K562 (cell line): ENCODE data around the gene CXCL17. TPM values are rescaled to one million over a fixed set of nuclear protein-coding genes. Genes with fewer than 3 reads are reported as not detected.

Experiments used
- ATAC-seq: fragments of 200-7000 bp; cut with Tn5 transposase; 3 replicates; pipeline ENCODE4 v1.9.1; 2020; ENCODE audit warnings: moderate library complexity
- BruUV-seq: library from RNA; stranded (reverse); fragments of 400-500 nt; replicated peaks from 2 replicates; lab custom pipeline; 2021; lab: Mats Ljungman, UMichigan
- CTCF ChIA-PET: fragments of 300-600 bp; formaldehyde crosslinking; extraction: SDS; loops from one replicate; lab custom pipeline; 2021; ENCODE audit warnings: low intra/inter-chr PET ratio; lab: Yijun Ruan, JAX
- POLR2A ChIA-PET: fragments of 300-600, 350-650 bp; sonication (Branson Sonifier 250); formaldehyde crosslinking; extraction: SDS; loops from one replicate; lab custom pipeline; 2021; ENCODE audit warnings: antibody characterized with exemption, inconsistent platforms; lab: Yijun Ruan, JAX
- DNase-seq, 4 experiments: peaks; one replicate each; pipeline versions ENCODE4 v3.0.0 to v3.0.0-alpha.2; 2011 to 2018; ENCODE audit warnings: low spot score in 3 of 4, mixed read lengths in 3 of 4; ENCODE audit errors: extremely low read depth in 1 of 4
- FAIRE-seq: peaks from 2 replicates; lab custom pipeline; 2011; peaks lifted over from hg19 to GRCh38; lab: Jason Lieb, UNC
- H2AFZ ChIP-seq: 2 replicates; pipeline ENCODE4 v1.6.0; 2011; ENCODE audit warnings: low read depth, low read length, control low read depth, inconsistent platforms
- H3K27ac ChIP-seq: fragments of 200-600 bp; 3 replicates; pipeline ENCODE4 v1.8.0; 2011; ENCODE audit warnings: low read depth, mild to moderate bottlenecking, control low read depth, inconsistent platforms, low read length, moderate library complexity, mixed read lengths; ENCODE audit errors: extremely low read depth
- H3K27me3 ChIP-seq, 2 experiments: fragments of 300-600 bp in 1 of 2; 2 replicates in 1 of 2; 3 replicates in 1 of 2; pipeline versions ENCODE4 v1.6.0 to v1.8.0; 2011; ENCODE audit warnings: inconsistent platforms in 2 of 2, low read length in 2 of 2, mild to moderate bottlenecking in 1 of 2, mixed read lengths in 1 of 2, moderate library complexity in 1 of 2; ENCODE audit not compliant: control insufficient read depth in 2 of 2, insufficient read depth in 2 of 2
- H3K36me3 ChIP-seq: fragments of 300-600 bp; 3 replicates; pipeline ENCODE4 v1.8.0; 2011; ENCODE audit warnings: mild to moderate bottlenecking, low read length, inconsistent platforms; ENCODE audit not compliant: control insufficient read depth, insufficient read depth
- H3K4me1 ChIP-seq, 2 experiments: fragments of 200-600 bp in 1 of 2; replicated peaks in 1 of 2; 2 replicates in 1 of 2; 3 replicates in 1 of 2; pipeline versions ENCODE4 v1.5.1 to v1.8.0; 2011; ENCODE audit warnings: inconsistent platforms in 2 of 2, low read length in 2 of 2, mild to moderate bottlenecking in 1 of 2, mixed read lengths in 1 of 2, moderate library complexity in 1 of 2; ENCODE audit not compliant: control insufficient read depth in 2 of 2, insufficient read depth in 2 of 2
- H3K4me2 ChIP-seq: 2 replicates; pipeline ENCODE4 v1.6.1; 2011; ENCODE audit warnings: low read length, control low read depth, inconsistent platforms, mixed read lengths; ENCODE audit not compliant: insufficient read depth
- H3K4me3 ChIP-seq: fragments of 200-600 bp; sonication (generic), shearing (Covaris generic); 2 replicates; pipeline ENCODE4 v1.5.1; 2016; ENCODE audit warnings: control low read depth, inconsistent platforms
- H3K79me2 ChIP-seq: fragments of 200-600 bp; 3 replicates; pipeline ENCODE4 v1.8.0; 2011; ENCODE audit warnings: low read length, inconsistent platforms; ENCODE audit not compliant: control insufficient read depth, insufficient read depth
- H3K9ac ChIP-seq, 2 experiments: 2 replicates each; pipeline versions ENCODE4 v1.6.0 to v1.6.1; 2011; ENCODE audit warnings: low read depth in 2 of 2, low read length in 2 of 2, control low read depth in 1 of 2, inconsistent platforms in 1 of 2, mild to moderate bottlenecking in 1 of 2, mixed read lengths in 1 of 2; ENCODE audit not compliant: insufficient read depth in 1 of 2
- H3K9me1 ChIP-seq: one replicate; pipeline ENCODE4 v1.6.0; 2011; ENCODE audit warnings: inconsistent platforms, mild to moderate bottlenecking, low read length, moderate library complexity; ENCODE audit not compliant: control insufficient read depth, insufficient read depth
- H3K9me3 ChIP-seq: replicated peaks from 2 replicates; pipeline ENCODE4 v1.5.1; 2011; ENCODE audit warnings: low read depth, low read length, inconsistent platforms; ENCODE audit not compliant: control insufficient read depth, insufficient read depth
- H4K20me1 ChIP-seq: replicated peaks from 2 replicates; pipeline ENCODE4 v1.6.1; 2011; ENCODE audit warnings: low read length, inconsistent platforms, mixed read lengths; ENCODE audit not compliant: control insufficient read depth, insufficient read depth
- ELF4 ChIP-seq: fragments of 450-650 bp; formaldehyde crosslinking; IDR thresholded peaks from 2 replicates; pipeline ENCODE4 v1.4.0; 2022; ENCODE audit warnings: missing genetic modification characterization
- MAFG ChIP-seq: fragments of 450-650 bp; conservative IDR thresholded peaks from 2 replicates; pipeline ENCODE4 v1.6.1; 2016; ENCODE audit warnings: missing genetic modification characterization, missing compliant biosample characterization
- MED1 ChIP-seq: sonication (generic); formaldehyde crosslinking; IDR thresholded peaks from 2 replicates; pipeline ENCODE4 v1.8.1; 2023; ENCODE audit warnings: missing genetic modification reagents, borderline replicate concordance
- MYBL2 ChIP-seq, 2 experiments: fragments of 450-650 bp in 1 of 2; sonication (generic) in 1 of 2; formaldehyde crosslinking in 1 of 2; IDR thresholded peaks; 2 replicates each; pipeline versions ENCODE4 v1.6.1 to v1.8.1; 2017 to 2022; ENCODE audit warnings: borderline replicate concordance in 1 of 2, inconsistent platforms in 1 of 2, low read depth in 1 of 2, mild to moderate bottlenecking in 1 of 2, missing genetic modification reagents in 1 of 2, moderate library complexity in 1 of 2
- NCOA1 ChIP-seq: fragments of 450-650 bp; IDR thresholded peaks from 2 replicates; pipeline ENCODE4 v1.6.1; 2016; ENCODE audit warnings: low read depth
- RNF2 ChIP-seq: sonication (generic); IDR thresholded peaks from 2 replicates; pipeline ENCODE4 v1.6.1; 2016
- SRSF7 ChIP-seq: fragments of 200-400 bp; formaldehyde crosslinking; optimal IDR thresholded peaks from 2 replicates; pipeline ENCODE3; 2017; ENCODE audit warnings: mild to moderate bottlenecking, low read depth, low read length
- ZNF212 ChIP-seq: fragments of 450-650 bp; formaldehyde crosslinking; IDR thresholded peaks from 2 replicates; pipeline ENCODE4 v1.4.0; 2020; ENCODE audit warnings: mild to moderate bottlenecking
- WGBS: fragments of 100-300 bp; shearing (Covaris generic); methylation state at CpG from one replicate; pipeline ENCODE4 v1.1.6; 2016; ENCODE audit warnings: low coverage, mixed read lengths; ENCODE audit not compliant: insufficient coverage; ENCODE audit errors: missing lambda C conversion rate; 5-methylcytosine and 5-hydroxymethylcytosine counted together
- in situ Hi-C: fragments of 300-500 bp; cut with MboI; formaldehyde crosslinking; loops from 4 replicates; pipeline ENCODE4 v1.15.0; 2018; ENCODE audit warnings: inconsistent platforms, mixed read lengths
- intact Hi-C: fragments of 100-400 bp; cut with micrococcal nuclease; formaldehyde crosslinking; loops from 2 replicates; pipeline ENCODE4 v1.14.2; 2022
- polyA plus RNA-seq, 8 experiments: library from polyadenylated mRNA; depleted of rRNA in 4 of 8; stranded (reverse) in 5 of 8; unstranded in 3 of 8; fragments of >200 nt; fragmentation: Nextera tagmentation in 2 of 8; fragmentation: Illumina TruSeq in 1 of 8; extraction: Ambion mirVana in 2 of 8; extraction: Trizol in 1 of 8; gene quantifications; 2 replicates each; pipeline versions ENCODE4 v1.2.1 to v1.2.3, GENCODE V29; 2011 to 2014; ENCODE audit warnings: inconsistent platforms in 1 of 8, missing spikeins in 1 of 8
- total RNA-seq, 7 experiments: library from RNA; depleted of rRNA in 6 of 7; stranded (reverse); fragments of >200 nt in 6 of 7; fragmentation: Illumina TruSeq in 2 of 7; extraction: Trizol in 2 of 7; gene quantifications; 2 replicates each; pipeline versions ENCODE4 v1.2.1 to v1.2.3, GENCODE V29; 2011 to 2021; ENCODE audit warnings: low replicate concordance in 1 of 7
- TF ChIP-seq, protein P1 (sequence below), 2 experiments: fragments of 450-650 bp in 1 of 2; sonication (generic) in 1 of 2; formaldehyde crosslinking in 1 of 2; IDR thresholded peaks; 2 replicates each; pipeline versions ENCODE4 v1.7.1 to v1.9.0; 2016 to 2022; ENCODE audit warnings: inconsistent platforms in 1 of 2, mild to moderate bottlenecking in 1 of 2, missing genetic modification reagents in 1 of 2
- TF ChIP-seq, protein P2 (sequence below): fragments of 450-650 bp; IDR thresholded peaks from one replicate; pipeline ENCODE4 v1.6.1; 2018; ENCODE audit warnings: mild to moderate bottlenecking, moderate library complexity; ENCODE audit not compliant: partially characterized antibody

The CXCL17 gene
- total and polyA plus RNA-seq, 9 of the 15 experiments (the other 6 are each of a cell fraction or from before 2014, with no cell fraction given): 0.10 to 0.15 TPM; not detected in 7

DNA sequence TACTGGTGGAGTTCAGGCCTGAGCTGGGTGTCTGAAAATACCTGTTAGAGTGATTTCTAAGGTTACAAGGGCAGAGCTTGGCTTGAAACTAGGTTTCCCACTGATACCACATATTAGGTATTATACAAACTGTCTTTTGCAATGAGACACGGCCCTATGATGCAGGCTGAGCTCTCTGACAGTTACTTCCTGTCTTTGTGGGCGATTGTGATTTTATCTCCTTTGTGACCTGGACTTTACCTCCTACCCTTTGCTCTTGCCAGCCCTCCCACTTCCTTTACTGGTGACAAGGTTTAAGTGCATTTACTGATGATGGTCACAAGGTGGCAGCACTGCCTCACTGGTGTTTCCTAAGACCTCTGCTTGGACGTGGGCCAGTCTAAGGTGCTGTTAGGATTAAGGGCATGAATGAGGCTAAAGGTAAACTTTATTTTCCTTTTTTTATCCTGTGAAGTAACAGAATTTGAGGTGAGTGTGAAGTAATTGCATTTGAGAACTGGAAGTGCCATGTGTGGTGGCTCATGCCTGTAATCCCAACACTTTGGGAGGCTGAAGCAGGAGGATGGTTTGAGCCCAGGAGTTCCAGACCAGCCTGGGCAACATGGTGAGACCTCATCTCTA is 7.7 kb upstream of the CXCL17 start:
- FAIRE-seq (peak; percentile 99), ATAC-seq (peak; percentile 97), DNase-seq (peak; percentile 88 to 95 (median 90))
- no peak overlapping the region for H3K4me3 ChIP-seq
- no peak overlapping the region; a peak in 1 of 4 replicates for H3K9ac ChIP-seq
- WGBS: 0% methylated on average over 3 of the region's 3 CpGs
- H3K36me3 ChIP-seq: no peaks in the 10 kb centered on the region
- H2AFZ ChIP-seq: peak overlapping the region; percentile 64
- intact Hi-C loops: loop anchor here (1.0 to 2.0 kb wide), 2 partner anchors 79 to 146 kb away; no protein-coding TSS in a partner anchor
- no peaks in the 10 kb centered on the region for H3K79me2 ChIP-seq
- peak overlapping the region; percentile 53 for H3K27ac ChIP-seq
- H3K27me3 ChIP-seq: peaks cover 0 to 9% of the 10 kb centered on the region in 2 experiments; a peak in 4 of 5 replicates
- H4K20me1 ChIP-seq: no peaks in the 10 kb centered on the region
- no TSS peak for BruUV-seq
- H3K9me1 ChIP-seq: no peaks in the 10 kb centered on the region
- no peaks in the 10 kb centered on the region for H3K9me3 ChIP-seq
- in situ Hi-C loops: loop anchor here (5.0 to 10.0 kb wide), 2 partner anchors 77 to 144 kb away; partner anchors contain the start of genes CEACAM1 and CEACAM8
- H3K4me2 ChIP-seq: peak overlapping the region; percentile 51
- H3K4me1 ChIP-seq: peaks cover 0 to 9% of the 10 kb centered on the region in 2 experiments; a peak in 3 of 5 replicates
- ChIA-PET CTCF (interaction anchor here (0.6 to 2.1 kb wide), 5 partner anchors 79 to 342 kb away, joined by 3 to 26 read pairs (median 6); no protein-coding TSS in a partner anchor), POLR2A (interaction anchor here (0.6 to 1.4 kb wide), 5 partner anchors 9 to 276 kb away, joined by 3 to 5 read pairs (median 3); no protein-coding TSS in a partner anchor)
- TF ChIP-seq MAFG (tag) (no peak), MED1 (CRISPR knock-in tag) (no peak), ZNF212 (CRISPR knock-in tag) (no peak), RNF2 (peak; percentile 81; the same call in 1 of the 2 replicates), SRSF7 (no peak), ELF4 (peak; percentile 49; the same call in 1 of the 2 replicates), NCOA1 (peak; percentile 61; the same call in 1 of the 2 replicates), MYBL2 (IDR thresholded peaks at IDR 0.05; ENCODE audit: low read depth) (no peak), MYBL2 (CRISPR knock-in tag; IDR thresholded peaks at IDR 0.05; ENCODE audit: borderline replicate concordance) (no peak)
- TF ChIP-seq, protein P1, sequence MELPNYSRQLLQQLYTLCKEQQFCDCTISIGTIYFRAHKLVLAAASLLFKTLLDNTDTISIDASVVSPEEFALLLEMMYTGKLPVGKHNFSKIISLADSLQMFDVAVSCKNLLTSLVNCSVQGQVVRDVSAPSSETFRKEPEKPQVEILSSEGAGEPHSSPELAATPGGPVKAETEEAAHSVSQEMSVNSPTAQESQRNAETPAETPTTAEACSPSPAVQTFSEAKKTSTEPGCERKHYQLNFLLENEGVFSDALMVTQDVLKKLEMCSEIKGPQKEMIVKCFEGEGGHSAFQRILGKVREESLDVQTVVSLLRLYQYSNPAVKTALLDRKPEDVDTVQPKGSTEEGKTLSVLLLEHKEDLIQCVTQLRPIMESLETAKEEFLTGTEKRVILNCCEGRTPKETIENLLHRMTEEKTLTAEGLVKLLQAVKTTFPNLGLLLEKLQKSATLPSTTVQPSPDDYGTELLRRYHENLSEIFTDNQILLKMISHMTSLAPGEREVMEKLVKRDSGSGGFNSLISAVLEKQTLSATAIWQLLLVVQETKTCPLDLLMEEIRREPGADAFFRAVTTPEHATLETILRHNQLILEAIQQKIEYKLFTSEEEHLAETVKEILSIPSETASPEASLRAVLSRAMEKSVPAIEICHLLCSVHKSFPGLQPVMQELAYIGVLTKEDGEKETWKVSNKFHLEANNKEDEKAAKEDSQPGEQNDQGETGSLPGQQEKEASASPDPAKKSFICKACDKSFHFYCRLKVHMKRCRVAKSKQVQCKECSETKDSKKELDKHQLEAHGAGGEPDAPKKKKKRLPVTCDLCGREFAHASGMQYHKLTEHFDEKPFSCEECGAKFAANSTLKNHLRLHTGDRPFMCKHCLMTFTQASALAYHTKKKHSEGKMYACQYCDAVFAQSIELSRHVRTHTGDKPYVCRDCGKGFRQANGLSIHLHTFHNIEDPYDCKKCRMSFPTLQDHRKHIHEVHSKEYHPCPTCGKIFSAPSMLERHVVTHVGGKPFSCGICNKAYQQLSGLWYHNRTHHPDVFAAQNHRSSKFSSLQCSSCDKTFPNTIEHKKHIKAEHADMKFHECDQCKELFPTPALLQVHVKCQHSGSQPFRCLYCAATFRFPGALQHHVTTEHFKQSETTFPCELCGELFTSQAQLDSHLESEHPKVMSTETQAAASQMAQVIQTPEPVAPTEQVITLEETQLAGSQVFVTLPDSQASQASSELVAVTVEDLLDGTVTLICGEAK (IDR thresholded peaks at IDR 0.05): 0 out of 2 replicates have a peak, but pooled peaks have one; percentile 40
- TF ChIP-seq, protein P1 (CRISPR knock-in tag; IDR thresholded peaks at IDR 0.05): no peak
- TF ChIP-seq, protein P2, sequence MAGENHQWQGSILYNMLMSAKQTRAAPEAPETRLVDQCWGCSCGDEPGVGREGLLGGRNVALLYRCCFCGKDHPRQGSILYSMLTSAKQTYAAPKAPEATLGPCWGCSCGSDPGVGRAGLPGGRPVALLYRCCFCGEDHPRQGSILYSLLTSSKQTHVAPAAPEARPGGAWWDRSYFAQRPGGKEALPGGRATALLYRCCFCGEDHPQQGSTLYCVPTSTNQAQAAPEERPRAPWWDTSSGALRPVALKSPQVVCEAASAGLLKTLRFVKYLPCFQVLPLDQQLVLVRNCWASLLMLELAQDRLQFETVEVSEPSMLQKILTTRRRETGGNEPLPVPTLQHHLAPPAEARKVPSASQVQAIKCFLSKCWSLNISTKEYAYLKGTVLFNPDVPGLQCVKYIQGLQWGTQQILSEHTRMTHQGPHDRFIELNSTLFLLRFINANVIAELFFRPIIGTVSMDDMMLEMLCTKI: no peak
